H1 (cell line): ENCODE measurements around the gene PTPRR. TPM values are rescaled to one million over a fixed set of nuclear protein-coding genes. Genes with fewer than 3 reads are reported as not detected.

ENCODE experiments used
- CTCF ChIA-PET: fragments of 300-600 bp; sonication (Branson Sonifier 250); formaldehyde crosslinking; loops from one replicate; lab custom pipeline; 2021; ENCODE audit not compliant: partially characterized antibody; lab: Charles Lee
- POLR2A ChIA-PET: fragments of 300-600 bp; sonication (Branson Sonifier 250); formaldehyde crosslinking; loops from one replicate; lab custom pipeline; 2021; ENCODE audit warnings: inconsistent platforms; ENCODE audit not compliant: partially characterized antibody; lab: Charles Lee
- DNase-seq, 2 experiments: peaks; one replicate each; pipeline versions ENCODE4 v3.0.0 to v3.0.0-alpha.2; 2010 to 2022; ENCODE audit warnings: low spot score in 2 of 2, low read depth in 1 of 2, mixed read lengths in 1 of 2
- FAIRE-seq: peaks from 2 replicates; lab custom pipeline; 2011; peaks lifted over from hg19 to GRCh38; lab: Jason Lieb, UNC
- H2AFZ ChIP-seq: 2 replicates; pipeline ENCODE4 v1.8.1; 2012; ENCODE audit warnings: low read length, inconsistent platforms
- H2AK5ac ChIP-seq: 2 replicates; pipeline ENCODE4 v1.6.1; 2013; ENCODE audit warnings: low read depth, low read length
- H2BK120ac ChIP-seq: replicated peaks from 2 replicates; pipeline ENCODE3; 2013; ENCODE audit warnings: low read depth, low read length, inconsistent platforms
- H2BK12ac ChIP-seq: 2 replicates; pipeline ENCODE4 v1.6.1; 2013; ENCODE audit warnings: low read depth, low read length
- H2BK15ac ChIP-seq: 2 replicates; pipeline ENCODE4 v1.6.1; 2013; ENCODE audit warnings: low read length
- H2BK20ac ChIP-seq: 2 replicates; pipeline ENCODE4 v1.6.1; 2013; ENCODE audit warnings: low read length
- H2BK5ac ChIP-seq: 2 replicates; pipeline ENCODE4 v1.6.1; 2013; ENCODE audit warnings: low read depth, low read length
- H3K14ac ChIP-seq: 2 replicates; pipeline ENCODE4 v1.6.1; 2013; ENCODE audit warnings: inconsistent platforms; ENCODE audit not compliant: insufficient read length
- H3K18ac ChIP-seq: 2 replicates; pipeline ENCODE4 v1.6.1; 2013; ENCODE audit warnings: low read length; ENCODE audit errors: extremely low read depth
- H3K23ac ChIP-seq: 2 replicates; pipeline ENCODE4 v1.6.1; 2013; ENCODE audit warnings: inconsistent platforms; ENCODE audit not compliant: insufficient read length
- H3K23me2 ChIP-seq: 2 replicates; pipeline ENCODE4 v1.6.1; 2013; ENCODE audit warnings: low read depth, low read length
- H3K27ac ChIP-seq: 2 replicates; pipeline ENCODE4 v1.6.1; 2011; ENCODE audit warnings: low read depth, low read length, inconsistent platforms
- H3K27me3 ChIP-seq, 4 experiments: replicated peaks in 1 of 4; 1 replicate in 1 of 4; 2 replicates in 3 of 4; pipeline versions ENCODE4 v1.6.1 to v1.8.1; 2011 to 2013; ENCODE audit warnings: low read length in 3 of 4, mild to moderate bottlenecking in 3 of 4, inconsistent platforms in 2 of 4, mixed read lengths in 2 of 4, moderate library complexity in 1 of 4; ENCODE audit not compliant: control insufficient read depth in 3 of 4, insufficient read depth in 3 of 4; ENCODE audit errors: extremely low read depth in 1 of 4
- H3K36me3 ChIP-seq, 4 experiments: 2 replicates each; pipeline versions ENCODE4 v1.6.1 to v1.8.1; 2011 to 2013; ENCODE audit warnings: mild to moderate bottlenecking in 4 of 4, low read length in 3 of 4, moderate library complexity in 2 of 4, control low read depth in 1 of 4, inconsistent platforms in 1 of 4; ENCODE audit not compliant: insufficient read depth in 4 of 4, control insufficient read depth in 2 of 4
- H3K4ac ChIP-seq: replicated peaks from 2 replicates; pipeline ENCODE3; 2013; ENCODE audit warnings: low read length, low read depth, mixed read lengths, inconsistent platforms; ENCODE audit not compliant: insufficient read length
- H3K4me1 ChIP-seq, 4 experiments: replicated peaks in 1 of 4; 1 replicate in 1 of 4; 2 replicates in 3 of 4; pipeline versions ENCODE4 v1.6.1 to v1.8.1; 2011 to 2013; ENCODE audit warnings: low read length in 3 of 4, inconsistent platforms in 2 of 4, mixed read lengths in 1 of 4; ENCODE audit not compliant: insufficient read depth in 4 of 4, control insufficient read depth in 3 of 4
- H3K4me2 ChIP-seq, 2 experiments: 2 replicates each; pipeline versions ENCODE4 v1.6.1 to v1.8.1; 2011 to 2013; ENCODE audit warnings: low read depth in 2 of 2, low read length in 2 of 2, control low read depth in 1 of 2, inconsistent platforms in 1 of 2, mild to moderate bottlenecking in 1 of 2; ENCODE audit not compliant: insufficient read depth in 1 of 2
- H3K4me3 ChIP-seq, 4 experiments: fragments of 200-600, 300-600 bp in 1 of 4; sonication (generic), shearing (Covaris generic), sonication (Bioruptor Twin) in 1 of 4; 2 replicates each; pipeline versions ENCODE4 v1.5.1 to v1.8.1; 2011 to 2016; ENCODE audit warnings: low read length in 4 of 4, low read depth in 3 of 4, control low read depth in 2 of 4, inconsistent platforms in 2 of 4, mild to moderate bottlenecking in 2 of 4, mixed read lengths in 1 of 4, moderate library complexity in 1 of 4; ENCODE audit not compliant: insufficient read depth in 2 of 4; ENCODE audit errors: extremely low read depth in 1 of 4
- H3K56ac ChIP-seq: replicated peaks from 2 replicates; pipeline ENCODE3; 2013; ENCODE audit warnings: low read depth, mild to moderate bottlenecking, mixed read lengths, low read length, inconsistent platforms; ENCODE audit not compliant: insufficient read length
- H3K79me1 ChIP-seq: 2 replicates; pipeline ENCODE4 v1.6.1; 2013; ENCODE audit warnings: low read depth, low read length, control low read depth
- H3K79me2 ChIP-seq, 2 experiments: 2 replicates each; pipeline versions ENCODE4 v1.6.1 to v1.8.1; 2012 to 2013; ENCODE audit warnings: low read length in 2 of 2, mild to moderate bottlenecking in 2 of 2, inconsistent platforms in 1 of 2; ENCODE audit not compliant: insufficient read depth in 2 of 2, control insufficient read depth in 1 of 2
- H3K9ac ChIP-seq, 4 experiments: replicated peaks in 1 of 4; 1 replicate in 1 of 4; 2 replicates in 3 of 4; pipeline versions ENCODE4 v1.6.1 to v1.8.1; 2011 to 2013; ENCODE audit warnings: low read depth in 3 of 4, low read length in 3 of 4, control low read depth in 2 of 4, mild to moderate bottlenecking in 2 of 4, moderate library complexity in 2 of 4, inconsistent platforms in 1 of 4; ENCODE audit errors: extremely low read depth in 1 of 4
- H3K9me3 ChIP-seq, 2 experiments: 2 replicates each; pipeline versions ENCODE4 v1.6.1 to v1.8.1; 2012 to 2013; ENCODE audit warnings: mild to moderate bottlenecking in 2 of 2, moderate library complexity in 2 of 2, control low read depth in 1 of 2, inconsistent platforms in 1 of 2, low read depth in 1 of 2, low read length in 1 of 2, mixed read lengths in 1 of 2; ENCODE audit not compliant: insufficient read depth in 2 of 2
- H4K20me1 ChIP-seq, 2 experiments: replicated peaks in 1 of 2; 2 replicates each; pipeline versions ENCODE3 to v1.8.1; 2011 to 2013; ENCODE audit warnings: inconsistent platforms in 2 of 2, low read length in 2 of 2, mild to moderate bottlenecking in 1 of 2; ENCODE audit not compliant: insufficient read depth in 2 of 2, control insufficient read depth in 1 of 2
- H4K5ac ChIP-seq: 2 replicates; pipeline ENCODE4 v1.6.1; 2013; ENCODE audit warnings: low read length, low read depth, mixed read lengths, inconsistent platforms; ENCODE audit not compliant: insufficient read length
- H4K8ac ChIP-seq: 2 replicates; pipeline ENCODE4 v1.8.0; 2013; ENCODE audit warnings: mild to moderate bottlenecking, moderate library complexity, low read length, inconsistent platforms; ENCODE audit not compliant: insufficient read depth; ENCODE audit errors: extremely low read depth
- H4K91ac ChIP-seq: replicated peaks from 2 replicates; pipeline ENCODE3; 2013; ENCODE audit warnings: low read length, mixed read lengths, inconsistent platforms; ENCODE audit not compliant: insufficient read length
- BACH1 ChIP-seq: IDR thresholded peaks from 2 replicates; pipeline ENCODE4 v1.6.1; 2012; ENCODE audit warnings: low read length, improper control_type of control experiment
- GABPA ChIP-seq: IDR thresholded peaks from 2 replicates; pipeline ENCODE4 v1.6.1; 2011; ENCODE audit warnings: mild to moderate bottlenecking, low read length, moderate library complexity, borderline replicate concordance; ENCODE audit not compliant: insufficient read depth
- HDAC6 ChIP-seq: IDR thresholded peaks from one replicate; pipeline ENCODE4 v1.7.1; 2012; ENCODE audit warnings: low read depth, mild to moderate bottlenecking, inconsistent platforms, low read length, moderate library complexity
- PHF8 ChIP-seq: fragments of 200-600 bp; sonication (generic); conservative IDR thresholded peaks from 2 replicates; pipeline ENCODE4 v1.7.1; 2012; ENCODE audit warnings: low read depth, mild to moderate bottlenecking, inconsistent platforms, low read length, moderate library complexity
- POLR2AphosphoS5 ChIP-seq: IDR thresholded peaks from 2 replicates; pipeline ENCODE4 v1.6.1; 2011; ENCODE audit warnings: low read depth, low read length
- RNF2 ChIP-seq: fragments of 200-900, 300-1000 bp; sonication (generic); IDR thresholded peaks from 2 replicates; pipeline ENCODE4 v1.7.1; 2016; ENCODE audit warnings: borderline replicate concordance, low read depth, mild to moderate bottlenecking, antibody characterized with exemption, low read length; ENCODE audit not compliant: poor library complexity, severe bottlenecking; ENCODE audit errors: missing control alignments
- RXRA ChIP-seq: IDR thresholded peaks from 2 replicates; pipeline ENCODE4 v1.6.1; 2011; ENCODE audit warnings: low read depth, mild to moderate bottlenecking, low read length, moderate library complexity; ENCODE audit not compliant: insufficient read depth
- SIN3A ChIP-seq, 2 experiments: IDR thresholded peaks in 1 of 2; conservative IDR thresholded peaks in 1 of 2; 2 replicates each; pipeline ENCODE4 v1.6.1; 2011 to 2012; ENCODE audit warnings: low read length in 2 of 2, improper control_type of control experiment in 1 of 2, low read depth in 1 of 2, mild to moderate bottlenecking in 1 of 2
- SIRT6 ChIP-seq: IDR thresholded peaks from one replicate; pipeline ENCODE4 v1.7.1; 2012; ENCODE audit warnings: low read length, inconsistent platforms
- SIX5 ChIP-seq: IDR thresholded peaks from 2 replicates; pipeline ENCODE4 v1.6.1; 2011; ENCODE audit warnings: mild to moderate bottlenecking, low read depth, low read length
- TAF7 ChIP-seq: optimal IDR thresholded peaks from 2 replicates; pipeline ENCODE3; 2011; ENCODE audit warnings: low read depth, mild to moderate bottlenecking, inconsistent platforms, low read length, moderate library complexity, borderline replicate concordance
- WGBS, 2 experiments: shearing (Covaris generic) in 1 of 2; methylation state at CpG; one replicate each; pipeline versions ENCODE4 v1.1.6 to v1.1.7; 2013 to 2015; ENCODE audit warnings: low lambda C conversion rate in 2 of 2, mixed read lengths in 2 of 2, inconsistent platforms in 1 of 2, low coverage in 1 of 2, missing lambda C conversion rate in 1 of 2; ENCODE audit not compliant: insufficient replicate concordance in 2 of 2, insufficient coverage in 1 of 2, insufficient read length in 1 of 2; ENCODE audit errors: extremely low coverage in 1 of 2, missing lambda C conversion rate in 1 of 2; 5-methylcytosine and 5-hydroxymethylcytosine counted together
- polyA plus RNA-seq, 7 experiments: library from polyadenylated mRNA; depleted of rRNA in 3 of 7; stranded (reverse) in 5 of 7; unstranded in 2 of 7; fragments of >200 nt in 5 of 7; fragments of 200-250 nt in 2 of 7; gene quantifications; 1 replicate in 5 of 7; 2 replicates in 1 of 7; 4 replicates in 1 of 7; pipeline versions ENCODE4 v1.2.1 to v1.2.3, GENCODE V29; 2011 to 2013; ENCODE audit warnings: missing spikeins in 2 of 7, mixed read lengths in 2 of 7
- total RNA-seq: library from RNA; stranded (reverse); fragmentation: NEBNext Ultra II Directional; extraction: Animal tissue kit (Norgen Biotek cat#: 25700); gene quantifications from 2 replicates; pipeline ENCODE4 v1.2.1, GENCODE V29; 2021
- TF ChIP-seq, protein P1 (sequence below): IDR thresholded peaks from 2 replicates; pipeline ENCODE4 v1.6.1; 2012; ENCODE audit warnings: low read length, inconsistent platforms

The PTPRR gene
- total and polyA plus RNA-seq, 2 of the 8 experiments (the other 6 are each of a cell fraction or from before 2014, with no cell fraction given): 0.07 to 0.35 TPM

DNA sequence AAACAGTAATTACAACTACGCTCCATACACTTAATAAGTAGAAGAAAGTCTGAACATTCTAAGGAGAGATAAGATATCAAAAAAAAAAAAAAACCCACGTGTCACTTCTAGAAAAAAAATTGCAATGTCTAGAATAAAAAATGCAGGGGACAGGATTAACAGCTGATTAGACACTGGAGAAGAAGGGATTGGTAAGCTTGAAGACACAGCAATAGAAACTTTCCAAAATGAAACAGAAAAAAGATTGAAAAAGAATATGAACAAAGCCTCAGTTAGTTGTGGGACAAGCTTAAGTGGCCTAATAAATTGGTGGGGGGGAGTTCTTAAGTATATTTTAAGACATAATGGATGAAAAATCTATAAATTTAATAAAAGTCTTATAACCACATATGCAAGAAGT, 105.5 kb downstream of the PTPRR start:
- H3K18ac ChIP-seq: no peak overlapping the region
- H2BK20ac ChIP-seq: no peak overlapping the region
- peaks cover 0 to 8% (median 3%) of the 10 kb centered on the region in 4 experiments; a peak in 2 of 7 replicates for H3K4me1 ChIP-seq
- H3K14ac ChIP-seq: no peak overlapping the region
- H2AFZ ChIP-seq: no peak overlapping the region
- H4K5ac ChIP-seq: no peak overlapping the region
- no peak overlapping the region for H3K4ac ChIP-seq
- no peak for FAIRE-seq
- H4K91ac ChIP-seq: no peak overlapping the region
- no peak overlapping the region for H3K9ac ChIP-seq
- H4K20me1 ChIP-seq: no peaks in the 10 kb centered on the region
- H3K23ac ChIP-seq: no peak overlapping the region
- H3K79me1 ChIP-seq: no peaks in the 10 kb centered on the region
- no peaks in the 10 kb centered on the region for H3K79me2 ChIP-seq
- no peak overlapping the region for H2BK120ac ChIP-seq
- H3K4me3 ChIP-seq: no peak overlapping the region
- no peaks in the 10 kb centered on the region for H3K27me3 ChIP-seq
- no peak overlapping the region for H3K56ac ChIP-seq
- H2BK5ac ChIP-seq: no peak overlapping the region
- H2BK15ac ChIP-seq: no peak overlapping the region
- POLR2A ChIA-PET: no interaction called here
- CTCF ChIA-PET: interaction anchor here (0.9 to 2.1 kb wide), 5 partner anchors 13 to 577 kb away, joined by 3 to 7 read pairs (median 4); no protein-coding TSS in a partner anchor
- H3K4me2 ChIP-seq: no peak overlapping the region
- H3K23me2 ChIP-seq: no peaks in the 10 kb centered on the region
- no peak overlapping the region for H2BK12ac ChIP-seq
- no peak overlapping the region for H4K8ac ChIP-seq
- WGBS, 2 experiments: 100% methylated on average over 2 of the region's 2 CpGs; no CpG with 5 or more reads in 1 of the 2 experiments
- no peak overlapping the region for H2AK5ac ChIP-seq
- TF ChIP-seq RXRA (no peak), POLR2AphosphoS5 (no peak), PHF8 (no peak), TAF7 (no peak), BACH1 (no peak), HDAC6 (no peak), SIRT6 (no peak), SIN3A (conservative IDR thresholded peaks at IDR 0.05 in 1 of 2, IDR thresholded peaks at IDR 0.05 in 1 of 2; ENCODE audit: low read depth in 1 of 2, low read length in 2 of 2) (no peak), RNF2 (no peak), SIX5 (no peak), GABPA (no peak)
- TF ChIP-seq, protein P1, sequence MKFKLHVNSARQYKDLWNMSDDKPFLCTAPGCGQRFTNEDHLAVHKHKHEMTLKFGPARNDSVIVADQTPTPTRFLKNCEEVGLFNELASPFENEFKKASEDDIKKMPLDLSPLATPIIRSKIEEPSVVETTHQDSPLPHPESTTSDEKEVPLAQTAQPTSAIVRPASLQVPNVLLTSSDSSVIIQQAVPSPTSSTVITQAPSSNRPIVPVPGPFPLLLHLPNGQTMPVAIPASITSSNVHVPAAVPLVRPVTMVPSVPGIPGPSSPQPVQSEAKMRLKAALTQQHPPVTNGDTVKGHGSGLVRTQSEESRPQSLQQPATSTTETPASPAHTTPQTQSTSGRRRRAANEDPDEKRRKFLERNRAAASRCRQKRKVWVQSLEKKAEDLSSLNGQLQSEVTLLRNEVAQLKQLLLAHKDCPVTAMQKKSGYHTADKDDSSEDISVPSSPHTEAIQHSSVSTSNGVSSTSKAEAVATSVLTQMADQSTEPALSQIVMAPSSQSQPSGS: no peak
- no peaks in the 10 kb centered on the region for H3K36me3 ChIP-seq
- H3K27ac ChIP-seq: no peak overlapping the region
- no peak for DNase-seq
- no peaks in the 10 kb centered on the region for H3K9me3 ChIP-seq
